ENCODE data around the gene SCNM1. TPM values are rescaled to one million over a fixed set of nuclear protein-coding genes. Genes with fewer than 3 reads are reported as not detected.
"Not testable (repeated sequence)": the region's sequence is repeated elsewhere in the genome, so short reads cannot be mapped to it uniquely, and the experiment has no call there.

The SCNM1 gene
- polyA plus RNA-seq, 1 donor: 36.7 TPM

- DNase-seq: no peak
Measured at GRCh38 chr1:151147132-151147503, 18.8 kb upstream of the SCNM1 start.

- no peak for DNase-seq
Measured at GRCh38 chr1:151147665-151148064, 18.3 kb upstream of the SCNM1 start.

GRCh38 chr1:151156515-151156819 is 9.5 kb upstream of the SCNM1 start, which contains the start of gene TNFAIP8L2:
TNFAIP8L2 (plus strand) TSS chr1:151156649; CDS start chr1:151158698, 2,049 bp downstream.
- DNase-seq: no peak

GRCh38 chr1:151157067-151157531 is 8.8 kb upstream of the SCNM1 start:
- DNase-seq: no peak

GRCh38 chr1:151158326-151158725 is 7.6 kb upstream of the SCNM1 start:
- no peak for DNase-seq

GRCh38 chr1:151158751-151159251 is 7.1 kb upstream of the SCNM1 start:
- no peak for DNase-seq

GRCh38 chr1:151159373-151159772 is 6.6 kb upstream of the SCNM1 start:
- no peak for DNase-seq

- DNase-seq: no peak
Measured at GRCh38 chr1:151164732-151165280, 1.1 kb upstream of the SCNM1 start.

GRCh38 chr1:151165281-151165737 is 635 bp upstream of the SCNM1 start:
- DNase-seq: peak; percentile 67

GRCh38 chr1:151166505-151166956 is 587 bp downstream of the SCNM1 start:
- no peak for DNase-seq

GRCh38 chr1:151167116-151167515 is 1.2 kb downstream of the SCNM1 start:
- no peak for DNase-seq

GRCh38 chr1:151171190-151171589 is 5.2 kb downstream of the SCNM1 start:
- DNase-seq: no peak

GRCh38 chr1:151175041-151175741 is 9.2 kb downstream of the SCNM1 start:
- DNase-seq: peak; percentile 65

- DNase-seq: no peak
Measured at GRCh38 chr1:151175863-151176262, 9.9 kb downstream of the SCNM1 start, which contains the start of gene TMOD4. TMOD4 (minus strand) TSS chr1:151175981; CDS start chr1:151174875, 1,106 bp downstream.

GRCh38 chr1:151176514-151177045 is 10.6 kb downstream of the SCNM1 start:
- no peak for DNase-seq

- DNase-seq: no peak
Measured at GRCh38 chr1:151184211-151184610, 18.3 kb downstream of the SCNM1 start.

- DNase-seq: no peak
Measured at GRCh38 chr1:151187205-151187604, 21.3 kb downstream of the SCNM1 start.

- DNase-seq: not testable (repeated sequence)
Measured at GRCh38 chr1:151188667-151189066, 22.7 kb downstream of the SCNM1 start.

- peak; percentile 89 for DNase-seq
Measured at GRCh38 chr1:151189637-151190445, 23.9 kb downstream of the SCNM1 start, which contains the start of gene VPS72. VPS72 (minus strand) TSS chr1:151190197; CDS start chr1:151190121, 76 bp downstream.

GRCh38 chr1:151192047-151192446 is 26.1 kb downstream of the SCNM1 start:
- DNase-seq: no peak

- no peak for DNase-seq
Measured at GRCh38 chr1:151193304-151193703, 27.4 kb downstream of the SCNM1 start.

GRCh38 chr1:151193856-151194255 is 27.9 kb downstream of the SCNM1 start:
- no peak for DNase-seq

All from hindlimb muscle (tissue), 1 donor.